Erythroblast (primary cell): ENCODE measurements around the gene CYSTM1.

Experiments
- GATA1 ChIP-seq: IDR thresholded peaks from 2 replicates; pipeline ENCODE4 v1.6.1; 2011; ENCODE audit warnings: low read depth, mild to moderate bottlenecking, control low read depth, low read length, moderate library complexity
- POLR2A ChIP-seq: IDR thresholded peaks from 2 replicates; pipeline ENCODE4 v1.6.1; 2011; ENCODE audit warnings: mild to moderate bottlenecking, low read length

DNA sequence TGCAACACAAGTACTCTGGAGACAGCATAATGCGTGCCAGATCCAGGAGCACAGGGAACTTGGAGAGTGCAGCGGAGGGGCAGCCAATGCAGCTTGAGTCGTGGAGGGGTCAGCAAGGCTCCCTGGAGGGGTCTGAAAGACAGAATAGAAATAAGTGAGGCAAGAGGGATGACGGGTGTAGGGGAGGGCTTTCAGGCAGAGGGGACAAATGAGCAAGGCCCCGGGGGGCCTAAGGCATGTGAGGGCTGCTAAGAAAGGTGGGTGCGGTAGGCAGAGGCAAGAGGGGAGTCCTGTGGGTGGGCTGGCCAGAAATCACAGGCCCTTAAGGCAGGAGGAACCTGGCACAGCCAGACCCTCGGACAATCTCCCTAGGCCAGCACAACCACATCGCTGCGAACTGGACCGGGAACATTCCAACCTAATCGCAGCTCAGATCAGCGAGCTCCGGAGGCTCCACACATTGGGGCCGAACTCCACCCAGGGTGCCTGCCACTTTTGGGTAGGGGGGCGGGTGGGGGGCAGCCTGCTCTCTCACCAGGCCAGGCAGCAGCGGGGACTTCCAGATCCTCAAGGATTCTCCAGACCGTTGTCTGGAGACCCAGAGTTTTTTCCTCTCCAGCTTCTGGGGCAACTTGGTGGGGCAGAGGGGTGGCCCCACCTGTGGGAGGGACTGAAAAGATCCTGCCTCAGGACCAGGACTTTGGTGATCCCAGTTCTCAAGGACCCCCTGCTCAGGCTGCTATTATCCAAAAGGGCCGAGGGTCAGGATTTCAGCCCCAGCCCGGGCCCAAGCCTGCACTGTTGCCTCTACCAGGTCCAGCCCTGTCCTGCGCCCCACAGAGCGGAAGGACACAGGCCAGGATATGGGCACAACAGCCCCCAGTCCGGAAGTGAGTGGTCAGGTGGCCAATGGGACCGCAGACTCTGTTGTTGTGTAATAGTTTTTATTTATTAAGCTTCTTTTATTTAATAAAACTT lies 22.7 kb upstream of the CYSTM1 start:
- TF ChIP-seq POLR2A (no peak), GATA1 (no peak)
